HG03103 (cell line): ENCODE measurements around the gene EIF4H.
A peak's percentile ranks its signal among the peaks of the same experiment; 100 is the strongest.
"Not testable (repeated sequence)": the region's sequence is repeated elsewhere in the genome, so short reads cannot be mapped to it uniquely, and the experiment has no call there.

Source experiments
- ATAC-seq: cut with Tn5 transposase; IDR thresholded peaks from one replicate; pipeline ENCODE4 v1.9.1; 2021; ENCODE audit warnings: low read depth; ENCODE audit not compliant: unreplicated experiment

Gene EIF4H

GRCh38 chr7:74174606-74175082 lies 488 bp downstream of the EIF4H start:
- ATAC-seq: peak; percentile 16

GRCh38 chr7:74175340-74175739 lies 1.2 kb downstream of the EIF4H start:
- no peak for ATAC-seq

- ATAC-seq: no peak
These were observed 2.4 kb downstream of the EIF4H start for GRCh38 chr7:74176555-74176954.

GRCh38 chr7:74178632-74179031 lies 4.5 kb downstream of the EIF4H start:
- no peak for ATAC-seq

GRCh38 chr7:74179935-74180604 lies 5.9 kb downstream of the EIF4H start:
- ATAC-seq: no peak

GRCh38 chr7:74180866-74181265 lies 6.7 kb downstream of the EIF4H start:
- ATAC-seq: no peak

- no peak for ATAC-seq
These were observed 7.7 kb downstream of the EIF4H start for GRCh38 chr7:74181821-74182220.

GRCh38 chr7:74182453-74183090 lies 8.4 kb downstream of the EIF4H start:
- no peak for ATAC-seq

GRCh38 chr7:74183142-74183541 lies 9.0 kb downstream of the EIF4H start:
- ATAC-seq: no peak

- no peak for ATAC-seq
These were observed 9.7 kb downstream of the EIF4H start for GRCh38 chr7:74183653-74184450.

GRCh38 chr7:74185016-74185415 lies 10.9 kb downstream of the EIF4H start:
- ATAC-seq: no peak

- no peak for ATAC-seq
These were observed 11.5 kb downstream of the EIF4H start for GRCh38 chr7:74185636-74186035.

- no peak for ATAC-seq
These were observed 13.9 kb downstream of the EIF4H start for GRCh38 chr7:74187915-74188675.

- ATAC-seq: no peak
These were observed 16.1 kb downstream of the EIF4H start for GRCh38 chr7:74190259-74190658.

- no peak for ATAC-seq
These were observed 17.1 kb downstream of the EIF4H start for GRCh38 chr7:74191231-74191630.

- ATAC-seq: no peak
These were observed 18.9 kb downstream of the EIF4H start for GRCh38 chr7:74193054-74193453.

- ATAC-seq: no peak
These were observed 19.8 kb downstream of the EIF4H start for GRCh38 chr7:74193913-74194312.

- ATAC-seq: no peak
These were observed 20.5 kb downstream of the EIF4H start for GRCh38 chr7:74194686-74195085.

- not testable (repeated sequence) for ATAC-seq
These were observed 21.1 kb downstream of the EIF4H start for GRCh38 chr7:74195139-74195860.
